Fibroblast of peridontal ligament (primary cell): ENCODE results near the gene LEFTY1.
"Not testable (repeated sequence)": the region's sequence is repeated elsewhere in the genome, so short reads cannot be mapped to it uniquely, and the experiment has no call there.

Source experiments
- DNase-seq: peaks from one replicate; pipeline ENCODE4 v3.0.0-alpha.2; 2010; ENCODE audit errors: extremely low read depth

Gene LEFTY1

GRCh38 chr1:225888289-225888897 is 553 bp downstream of the LEFTY1 start:
- no peak for DNase-seq

GRCh38 chr1:225887554-225888288 is 1.2 kb downstream of the LEFTY1 start:
- not testable (repeated sequence) for DNase-seq

DNA sequence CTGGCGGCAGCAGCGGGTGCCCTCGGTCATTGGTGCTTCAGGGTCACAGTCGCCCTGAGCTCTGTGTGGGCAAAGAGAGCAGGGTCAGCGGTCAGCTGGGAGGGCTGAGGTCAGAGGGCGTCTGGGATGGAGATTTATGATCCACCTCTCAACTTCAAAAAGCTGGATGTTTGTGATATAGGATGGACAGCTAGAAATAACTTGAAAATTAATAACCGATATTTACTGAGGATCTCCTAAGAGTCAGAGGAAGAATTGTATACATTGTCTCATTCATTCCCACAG is 2.0 kb downstream of the LEFTY1 start:
- no peak for DNase-seq

DNA sequence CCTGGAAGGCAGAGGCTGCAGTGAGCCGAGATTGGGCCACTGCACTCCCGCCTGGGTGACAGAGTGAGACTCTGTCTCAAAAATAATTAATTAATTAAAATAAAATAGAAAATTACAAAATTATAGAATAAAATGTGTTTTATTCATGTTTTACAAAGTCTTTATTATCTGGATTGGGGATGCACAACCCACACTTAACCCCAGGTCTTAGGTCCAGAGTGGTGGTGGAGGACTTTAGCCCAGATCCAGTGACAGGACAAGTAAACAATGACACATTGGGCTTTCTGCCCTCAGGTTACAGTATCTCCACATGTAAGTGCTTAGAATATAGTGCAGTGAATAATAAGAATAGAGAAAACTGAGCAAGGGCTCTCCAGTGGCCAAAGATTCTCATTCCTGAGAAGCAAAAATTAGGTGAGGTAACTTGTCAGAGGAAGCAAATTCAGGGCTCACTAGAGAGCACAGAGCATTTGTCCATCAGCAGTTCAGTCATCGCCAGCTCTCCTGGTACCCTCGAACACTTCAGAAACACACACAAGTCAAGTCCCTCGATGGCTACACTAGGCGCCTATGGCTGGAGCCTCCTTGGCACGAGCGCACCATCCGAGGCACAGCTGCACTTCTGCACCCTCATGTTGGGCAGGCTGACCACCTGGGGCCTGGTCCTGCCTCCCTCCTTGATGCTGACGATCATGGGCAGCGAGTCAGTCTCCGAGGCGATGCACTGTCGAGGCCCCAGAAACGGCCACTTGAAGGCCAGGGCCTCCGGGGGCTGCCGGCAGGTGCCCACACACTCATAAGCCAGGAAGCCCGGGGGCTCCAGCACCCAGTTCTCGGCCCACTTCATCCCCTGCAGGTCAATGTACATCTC is 2.6 kb downstream of the LEFTY1 start:
- DNase-seq = no peak

GRCh38 chr1:225885336-225885735 is 3.6 kb downstream of the LEFTY1 start:
- DNase-seq = no peak

DNA sequence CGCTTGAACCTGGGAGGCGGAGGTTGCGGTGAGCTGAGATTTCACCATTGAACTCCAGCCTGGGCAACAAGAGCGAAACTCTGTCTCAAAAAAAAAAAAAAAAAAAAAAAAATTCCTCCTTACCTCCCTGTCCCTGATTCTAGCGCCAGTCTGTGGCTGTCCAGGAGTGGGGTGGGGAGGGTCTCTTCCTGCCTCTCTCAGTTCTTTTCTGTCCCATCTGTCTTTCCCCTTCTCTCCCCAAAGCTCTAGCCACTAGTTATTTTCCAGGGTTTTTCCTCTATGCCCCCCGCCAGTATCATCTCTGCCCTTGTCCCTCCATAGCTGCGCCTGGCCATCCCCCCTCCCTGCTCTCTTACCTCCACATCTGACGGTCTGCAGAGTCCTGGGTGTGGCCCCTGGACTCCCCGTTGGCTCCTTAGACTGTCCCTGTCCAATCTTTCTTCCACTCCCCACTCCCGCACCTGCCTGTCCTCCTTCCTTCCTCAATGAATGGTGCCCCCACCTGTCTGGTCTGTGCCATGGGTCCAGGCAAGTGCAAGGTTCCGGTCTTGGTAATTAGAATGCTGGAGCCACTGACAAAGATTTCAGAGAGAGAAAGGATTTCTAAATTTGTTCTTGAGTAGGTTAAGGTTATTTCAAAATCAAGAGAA is 5.2 kb downstream of the LEFTY1 start:
- DNase-seq = no peak

DNA sequence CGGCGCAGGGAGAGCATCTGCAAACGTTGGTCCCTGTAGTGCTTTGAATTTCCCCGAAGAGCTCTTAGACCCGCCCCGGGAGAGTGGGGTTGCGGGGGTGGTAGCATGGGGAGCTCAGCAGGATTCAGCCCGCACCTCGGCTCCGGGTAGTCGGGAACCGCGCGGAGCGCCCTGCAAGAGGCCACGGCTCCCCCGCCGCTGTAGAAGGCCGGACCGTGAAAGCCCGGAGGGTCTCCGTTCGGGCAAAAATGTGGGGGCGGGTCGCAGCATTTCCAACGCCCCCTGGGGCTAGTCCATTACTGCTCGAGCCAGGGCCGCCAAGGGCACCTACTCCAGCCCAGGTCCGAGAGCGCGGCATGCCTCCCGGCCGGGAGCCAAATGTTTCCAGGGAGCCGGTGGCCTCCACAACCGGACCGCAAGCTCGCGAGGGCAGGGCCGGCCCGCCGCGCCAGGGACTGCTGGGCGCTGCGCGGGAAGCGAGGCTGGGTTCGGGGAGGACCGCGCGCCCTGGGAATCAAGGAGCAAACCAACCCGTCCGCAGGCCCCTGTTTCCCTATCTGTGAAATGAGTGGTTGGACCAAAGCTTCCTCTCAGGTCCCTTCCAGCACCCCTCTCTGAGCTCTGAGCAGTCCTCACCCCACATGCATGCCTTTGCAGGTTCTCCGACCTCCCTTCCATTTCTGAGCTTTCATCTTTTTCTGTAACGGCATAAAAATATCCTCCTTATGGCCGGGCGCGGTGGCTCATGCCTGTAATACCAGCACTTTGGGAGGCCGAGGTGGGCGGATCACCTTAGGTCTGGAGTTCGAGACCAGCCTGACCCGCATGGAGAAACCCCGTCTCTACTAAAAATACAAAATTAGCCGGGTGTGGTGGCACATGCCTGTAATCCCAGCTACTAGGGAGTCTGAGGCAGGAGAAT is 6.0 kb downstream of the LEFTY1 start:
- DNase-seq = peak; percentile 30

DNA sequence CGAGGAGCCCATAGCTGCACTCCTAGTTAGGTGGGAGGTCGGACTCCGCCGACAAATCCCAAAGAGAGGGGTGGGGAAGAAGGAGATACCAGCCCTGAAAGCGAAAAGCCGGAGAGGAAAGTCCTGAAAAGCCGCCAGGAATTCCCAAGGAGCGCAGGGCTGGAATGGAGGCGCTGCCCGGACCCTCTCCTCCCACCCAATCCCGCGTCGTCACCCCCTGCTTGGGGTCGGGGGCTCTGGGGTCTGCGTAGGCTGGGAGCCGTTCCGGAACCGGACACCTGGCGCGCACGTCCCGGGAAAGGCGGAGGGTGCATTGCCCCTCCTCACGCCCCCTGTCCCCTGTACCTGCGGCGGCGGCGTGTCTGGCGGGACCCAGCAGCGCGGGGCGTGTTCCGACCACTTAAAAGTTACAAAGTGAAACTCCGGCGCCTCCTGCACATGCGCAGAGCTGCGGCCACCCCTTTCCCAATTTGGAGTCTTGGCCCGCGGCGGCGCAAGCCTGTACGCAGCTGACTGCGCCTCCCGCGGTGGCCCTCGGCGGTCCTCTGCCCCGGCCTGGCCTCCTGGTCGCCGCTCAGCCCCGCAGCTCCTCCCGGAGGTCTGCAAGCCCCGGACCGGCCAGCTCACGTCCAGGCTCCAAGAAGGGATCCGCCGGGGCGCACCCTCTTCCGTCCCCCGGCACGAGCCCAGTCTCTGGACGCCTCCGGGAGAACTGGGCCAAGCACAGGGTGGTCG is 6.8 kb downstream of the LEFTY1 start, which contains the start of gene TMEM63A:
TMEM63A (minus strand) TSS at position 422 of the 735 bp plus-strand sequence. CDS start 4,800 bp downstream, outside the sequence.
- DNase-seq = peak; percentile 84

DNA sequence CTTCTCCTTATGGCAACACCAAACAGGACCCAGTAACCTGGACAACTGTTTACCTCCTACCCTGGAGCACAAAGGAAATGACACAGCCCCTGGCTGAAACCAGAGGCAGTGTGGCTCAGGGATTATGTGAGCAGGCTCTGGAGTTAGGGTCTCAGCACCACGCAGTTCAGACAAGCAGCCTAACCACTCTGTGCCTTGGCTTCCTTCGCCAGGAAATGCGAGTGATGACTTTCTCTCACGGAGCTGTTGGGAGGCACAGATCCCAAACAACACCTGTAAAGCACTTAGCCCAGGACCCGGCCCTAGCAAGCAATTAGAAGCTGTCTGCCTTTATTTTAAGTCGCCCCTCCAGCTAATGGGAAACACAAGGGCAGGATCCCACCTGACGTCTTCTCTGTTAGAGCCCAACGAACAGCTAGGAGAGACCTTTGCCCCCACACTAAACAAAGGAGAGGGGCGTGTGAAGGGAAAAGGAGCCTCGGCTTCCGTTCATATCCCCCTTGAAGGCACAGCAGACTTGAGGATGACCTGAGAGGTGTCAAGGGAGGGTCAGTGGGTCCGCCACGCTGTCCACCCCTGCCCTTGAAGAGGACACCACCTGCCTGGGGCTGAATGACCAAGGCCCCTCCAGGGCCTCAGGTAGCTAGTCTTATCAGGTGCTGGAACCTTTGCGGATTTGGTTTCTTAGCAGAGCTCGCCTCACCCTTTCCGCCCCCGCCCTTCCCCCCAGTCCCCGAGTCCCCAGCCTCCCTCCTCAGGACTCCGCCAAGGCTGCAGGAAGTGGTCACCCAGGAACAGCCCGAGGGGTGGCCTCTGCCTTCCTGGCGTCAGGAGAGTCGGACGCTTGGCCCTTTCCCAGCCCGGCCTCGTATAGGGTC is 7.6 kb downstream of the LEFTY1 start:
- peak; percentile 29 for DNase-seq

DNA sequence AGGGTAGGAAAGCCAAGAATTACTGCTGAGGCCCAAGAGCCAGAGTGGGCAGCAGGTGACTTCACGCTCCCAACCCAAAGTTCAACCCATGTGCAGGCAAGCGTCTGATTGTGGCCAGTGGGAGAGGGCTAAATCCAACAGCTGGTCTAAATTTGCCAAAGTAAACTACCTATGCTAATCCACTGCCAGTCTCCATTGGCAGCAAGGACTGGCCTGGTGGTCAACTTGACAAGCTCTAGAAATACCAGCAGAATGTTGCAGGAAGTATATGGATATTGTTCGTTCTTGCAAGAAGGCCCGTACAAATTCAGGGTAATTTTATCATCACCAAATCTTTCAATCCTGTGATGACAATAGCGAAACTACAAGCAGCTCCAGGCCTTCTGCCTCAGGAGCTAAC is 8.3 kb downstream of the LEFTY1 start:
- DNase-seq = peak; percentile 31

DNA sequence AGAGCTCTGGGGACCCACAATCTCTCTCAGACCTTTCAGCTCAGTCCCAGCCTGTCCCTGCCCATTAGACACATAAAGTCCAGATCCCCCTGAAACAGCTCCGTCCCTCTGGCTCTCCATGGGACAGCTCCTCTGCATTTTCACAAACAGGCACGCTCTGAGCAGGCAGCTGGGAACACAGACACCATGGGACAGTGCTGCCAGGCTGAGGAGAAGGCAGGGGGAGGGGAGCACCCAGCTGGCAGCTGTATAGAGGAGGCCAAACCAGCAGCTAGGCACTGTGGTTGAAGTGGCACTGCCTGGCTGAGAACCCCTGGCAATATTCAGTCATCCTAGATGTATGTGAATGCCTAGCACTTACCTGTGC is 8.7 kb downstream of the LEFTY1 start:
- DNase-seq = no peak

DNA sequence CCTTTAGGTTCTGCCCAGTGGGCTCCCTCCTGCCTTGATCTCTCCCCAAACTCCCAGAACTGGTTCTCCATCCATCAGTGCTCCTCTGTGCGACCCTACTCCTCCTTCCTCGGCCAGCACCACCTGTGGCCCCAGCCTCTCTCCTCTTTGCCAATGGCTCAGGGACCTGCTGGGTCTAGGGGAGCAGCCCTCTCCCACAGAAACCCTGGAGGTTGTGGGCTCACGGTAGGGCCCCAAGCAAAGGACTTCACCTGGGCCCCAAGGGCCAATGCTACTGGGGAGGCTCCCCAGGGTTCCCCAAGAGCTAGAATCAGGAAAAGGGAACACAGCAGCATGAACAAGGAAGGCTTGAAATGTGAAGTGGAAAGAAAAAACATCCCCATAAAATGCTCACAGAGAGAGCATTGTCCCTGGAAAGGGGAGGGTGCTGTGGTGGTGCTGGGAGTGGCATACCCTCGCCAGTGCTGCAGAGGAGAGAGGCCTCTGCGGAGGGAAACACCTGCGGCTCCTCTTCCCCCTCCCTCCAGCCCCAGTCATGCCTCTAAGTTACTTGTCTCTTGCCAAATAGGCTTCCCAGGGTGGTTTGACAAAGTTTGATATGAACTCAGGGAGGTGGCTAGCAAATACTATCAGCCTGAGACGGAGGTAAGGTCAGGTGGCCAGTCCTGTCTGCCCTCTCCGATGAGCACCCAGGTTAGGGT is 9.3 kb downstream of the LEFTY1 start:
- DNase-seq = no peak

- DNase-seq = no peak
Observed at GRCh38 chr1:225878282-225878681, 10.7 kb downstream of the LEFTY1 start.

DNA sequence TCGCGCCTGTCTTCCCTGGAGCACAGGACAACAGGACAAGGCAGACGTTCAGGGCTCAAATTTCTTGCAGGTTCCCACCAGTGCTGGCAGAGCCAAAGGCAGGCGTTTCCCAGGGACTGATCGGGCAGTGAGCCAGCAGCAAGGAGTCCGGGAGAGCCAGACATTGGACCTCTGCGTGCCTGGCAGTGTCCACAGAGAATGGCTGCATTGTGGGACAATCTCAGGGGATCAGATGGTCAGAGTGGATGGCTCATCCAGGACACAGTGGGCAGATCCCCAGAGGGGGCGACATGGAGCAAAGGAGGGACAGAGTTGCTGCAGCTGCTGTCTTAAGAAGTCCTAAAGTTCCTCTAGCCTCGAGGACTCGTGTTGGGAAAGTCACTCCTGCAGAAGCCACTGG is 11.4 kb downstream of the LEFTY1 start:
- DNase-seq = peak; percentile 41

- DNase-seq = no peak
Observed at GRCh38 chr1:225876900-225877510, 11.9 kb downstream of the LEFTY1 start.

DNA sequence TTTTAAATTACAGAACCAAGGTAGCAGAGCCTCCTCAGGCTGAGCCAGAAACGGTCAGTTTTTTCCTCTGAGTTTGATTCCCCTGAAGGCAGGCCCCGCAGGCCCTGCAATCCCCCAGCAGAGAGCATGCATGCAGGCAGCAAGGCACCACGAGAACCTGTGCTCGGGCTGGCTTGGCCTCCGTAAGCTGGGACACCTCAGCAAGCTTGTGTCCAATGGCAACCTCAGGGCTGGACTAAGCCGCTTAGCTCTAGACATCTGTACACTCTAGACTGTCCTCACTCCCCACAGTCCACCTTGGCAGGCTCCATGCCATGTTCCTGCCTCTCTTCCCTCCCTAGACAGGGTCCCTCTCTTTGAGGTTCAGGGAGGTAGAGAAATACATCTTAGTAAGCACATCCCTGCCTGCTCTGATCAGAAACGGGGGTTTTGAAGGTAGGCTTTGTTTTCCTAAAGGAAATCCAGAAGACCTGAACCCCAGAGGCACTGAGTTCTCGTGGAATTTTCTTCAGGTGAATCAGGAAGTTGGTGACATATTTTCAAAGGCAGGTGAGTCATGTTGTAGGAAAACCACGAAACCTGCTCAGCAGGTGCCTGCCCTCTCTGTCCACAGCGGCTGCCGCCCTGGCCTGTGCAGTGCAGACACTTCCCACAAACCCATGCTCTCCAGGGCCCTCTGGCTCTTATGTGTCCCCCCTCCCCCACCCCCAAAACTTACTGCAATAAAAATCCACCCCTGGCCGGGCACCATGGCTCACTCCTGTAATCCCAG is 13.7 kb downstream of the LEFTY1 start:
- DNase-seq = no peak

DNA sequence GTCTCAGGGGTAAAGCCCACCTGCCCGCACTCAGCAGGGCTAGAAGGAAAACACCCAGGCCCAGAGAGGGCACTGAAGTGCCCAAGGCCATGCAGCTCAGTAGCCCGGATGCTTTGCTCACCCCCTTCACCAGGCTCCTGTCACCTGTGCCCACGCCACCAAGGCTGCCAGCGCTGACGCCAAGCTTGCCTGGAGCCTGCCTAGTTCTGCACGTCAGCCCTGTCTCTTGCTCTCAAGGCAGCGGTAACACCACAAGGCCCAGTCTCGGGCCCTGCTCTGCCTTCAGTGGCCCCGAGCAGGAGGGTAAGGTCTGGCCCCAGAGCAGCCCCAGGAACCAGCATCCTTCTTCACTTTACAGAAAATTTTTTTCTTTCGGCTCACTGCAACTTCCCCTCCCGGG is 14.5 kb downstream of the LEFTY1 start:
- DNase-seq = no peak
